ENCODE results near the gene MGLL.

The MGLL gene

DNA sequence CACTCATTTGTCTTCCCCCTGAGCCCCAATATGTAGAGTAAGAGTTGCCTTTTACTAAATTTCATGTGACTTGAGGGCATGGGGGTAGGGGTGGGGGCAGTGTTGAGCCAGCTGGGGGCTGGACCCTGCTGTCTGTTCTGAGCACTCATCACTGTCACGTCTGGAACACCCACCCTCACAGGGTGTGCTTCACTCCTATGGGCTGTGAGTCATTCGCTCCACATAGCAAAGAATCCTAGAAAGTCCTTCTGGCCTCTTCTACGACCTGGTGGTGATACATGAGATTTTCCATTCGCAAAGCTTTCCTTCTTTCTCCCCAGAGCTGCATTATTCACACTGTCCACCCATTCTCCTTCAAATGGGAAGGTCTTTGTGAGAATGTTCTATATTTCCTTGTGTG, 43.6 kb upstream of the MGLL start:
- TF ChIP-seq SPI1 (IDR thresholded peaks at IDR 0.05; ENCODE audit: borderline replicate concordance, low read depth): no peak
- no peak for TF ChIP-seq GABPA (IDR thresholded peaks at IDR 0.05; ENCODE audit: low read depth)
- TF ChIP-seq, protein P1, sequence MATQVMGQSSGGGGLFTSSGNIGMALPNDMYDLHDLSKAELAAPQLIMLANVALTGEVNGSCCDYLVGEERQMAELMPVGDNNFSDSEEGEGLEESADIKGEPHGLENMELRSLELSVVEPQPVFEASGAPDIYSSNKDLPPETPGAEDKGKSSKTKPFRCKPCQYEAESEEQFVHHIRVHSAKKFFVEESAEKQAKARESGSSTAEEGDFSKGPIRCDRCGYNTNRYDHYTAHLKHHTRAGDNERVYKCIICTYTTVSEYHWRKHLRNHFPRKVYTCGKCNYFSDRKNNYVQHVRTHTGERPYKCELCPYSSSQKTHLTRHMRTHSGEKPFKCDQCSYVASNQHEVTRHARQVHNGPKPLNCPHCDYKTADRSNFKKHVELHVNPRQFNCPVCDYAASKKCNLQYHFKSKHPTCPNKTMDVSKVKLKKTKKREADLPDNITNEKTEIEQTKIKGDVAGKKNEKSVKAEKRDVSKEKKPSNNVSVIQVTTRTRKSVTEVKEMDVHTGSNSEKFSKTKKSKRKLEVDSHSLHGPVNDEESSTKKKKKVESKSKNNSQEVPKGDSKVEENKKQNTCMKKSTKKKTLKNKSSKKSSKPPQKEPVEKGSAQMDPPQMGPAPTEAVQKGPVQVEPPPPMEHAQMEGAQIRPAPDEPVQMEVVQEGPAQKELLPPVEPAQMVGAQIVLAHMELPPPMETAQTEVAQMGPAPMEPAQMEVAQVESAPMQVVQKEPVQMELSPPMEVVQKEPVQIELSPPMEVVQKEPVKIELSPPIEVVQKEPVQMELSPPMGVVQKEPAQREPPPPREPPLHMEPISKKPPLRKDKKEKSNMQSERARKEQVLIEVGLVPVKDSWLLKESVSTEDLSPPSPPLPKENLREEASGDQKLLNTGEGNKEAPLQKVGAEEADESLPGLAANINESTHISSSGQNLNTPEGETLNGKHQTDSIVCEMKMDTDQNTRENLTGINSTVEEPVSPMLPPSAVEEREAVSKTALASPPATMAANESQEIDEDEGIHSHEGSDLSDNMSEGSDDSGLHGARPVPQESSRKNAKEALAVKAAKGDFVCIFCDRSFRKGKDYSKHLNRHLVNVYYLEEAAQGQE (IDR thresholded peaks at IDR 0.05; ENCODE audit: insufficient replicate concordance, low read depth): no peak
- no peak for TF ChIP-seq POLR2AphosphoS5 (IDR thresholded peaks at IDR 0.05; ENCODE audit: low read depth)
- TF ChIP-seq, protein P2, sequence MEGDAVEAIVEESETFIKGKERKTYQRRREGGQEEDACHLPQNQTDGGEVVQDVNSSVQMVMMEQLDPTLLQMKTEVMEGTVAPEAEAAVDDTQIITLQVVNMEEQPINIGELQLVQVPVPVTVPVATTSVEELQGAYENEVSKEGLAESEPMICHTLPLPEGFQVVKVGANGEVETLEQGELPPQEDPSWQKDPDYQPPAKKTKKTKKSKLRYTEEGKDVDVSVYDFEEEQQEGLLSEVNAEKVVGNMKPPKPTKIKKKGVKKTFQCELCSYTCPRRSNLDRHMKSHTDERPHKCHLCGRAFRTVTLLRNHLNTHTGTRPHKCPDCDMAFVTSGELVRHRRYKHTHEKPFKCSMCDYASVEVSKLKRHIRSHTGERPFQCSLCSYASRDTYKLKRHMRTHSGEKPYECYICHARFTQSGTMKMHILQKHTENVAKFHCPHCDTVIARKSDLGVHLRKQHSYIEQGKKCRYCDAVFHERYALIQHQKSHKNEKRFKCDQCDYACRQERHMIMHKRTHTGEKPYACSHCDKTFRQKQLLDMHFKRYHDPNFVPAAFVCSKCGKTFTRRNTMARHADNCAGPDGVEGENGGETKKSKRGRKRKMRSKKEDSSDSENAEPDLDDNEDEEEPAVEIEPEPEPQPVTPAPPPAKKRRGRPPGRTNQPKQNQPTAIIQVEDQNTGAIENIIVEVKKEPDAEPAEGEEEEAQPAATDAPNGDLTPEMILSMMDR (IDR thresholded peaks at IDR 0.05; ENCODE audit: insufficient read depth, low read length): no peak

DNA sequence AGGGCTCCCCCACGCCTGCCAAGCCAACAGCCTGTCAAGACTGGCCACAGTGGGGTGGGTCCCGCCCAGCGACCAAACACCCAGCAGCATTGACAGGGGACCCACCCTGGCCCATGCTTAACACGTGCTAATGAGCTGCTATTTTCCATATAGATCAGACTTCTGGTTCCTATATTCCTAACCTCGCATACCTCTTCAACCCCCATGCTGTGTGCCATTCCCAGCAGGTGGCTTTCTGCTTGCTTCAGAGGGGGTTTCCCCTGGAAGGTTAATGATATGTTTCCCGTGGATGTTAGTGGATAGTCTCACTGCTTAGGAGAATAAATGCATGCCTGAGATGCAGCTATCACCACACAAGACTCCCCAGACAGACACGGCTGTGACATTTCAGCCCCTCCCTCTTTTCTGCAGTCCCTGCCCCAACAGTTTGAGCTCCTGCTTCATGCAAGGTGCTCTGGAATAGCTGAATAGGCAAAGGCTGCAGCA, 37.9 kb upstream of the MGLL start:
- no peak overlapping the region for H3K4me3 ChIP-seq (replicated peaks; ENCODE audit: insufficient read depth, low read length)
- no peak for TF ChIP-seq GABPA (IDR thresholded peaks at IDR 0.05; ENCODE audit: low read depth)
- TF ChIP-seq, protein P1 (IDR thresholded peaks at IDR 0.05; ENCODE audit: insufficient replicate concordance, low read depth): no peak
- TF ChIP-seq POLR2AphosphoS5 (IDR thresholded peaks at IDR 0.05; ENCODE audit: low read depth): no peak
- TF ChIP-seq, protein P2 (IDR thresholded peaks at IDR 0.05; ENCODE audit: insufficient read depth, low read length): no peak
- no peak for TF ChIP-seq SPI1 (IDR thresholded peaks at IDR 0.05; ENCODE audit: borderline replicate concordance, low read depth)
- no peak overlapping the region for H3K27ac ChIP-seq (replicated peaks)
- H3K27me3 ChIP-seq (ENCODE audit: insufficient read depth, poor library complexity, severe bottlenecking): no peaks in the 10 kb centered on the region
- DNase-seq (ENCODE audit: low read depth in 1 of 2, low spot score in 1 of 2): no peak

More for the DNA sequence above, 43.6 kb upstream of the MGLL start:
- no peak for DNase-seq (ENCODE audit: low read depth in 1 of 2, low spot score in 1 of 2)
- Histone ChIP-seq H3K4me3 (replicated peaks; ENCODE audit: insufficient read depth, low read length) (no peak overlapping the region), H3K27me3 (ENCODE audit: insufficient read depth, poor library complexity, severe bottlenecking) (no peaks in the 10 kb centered on the region), H3K27ac (replicated peaks) (no peak overlapping the region)

DNA sequence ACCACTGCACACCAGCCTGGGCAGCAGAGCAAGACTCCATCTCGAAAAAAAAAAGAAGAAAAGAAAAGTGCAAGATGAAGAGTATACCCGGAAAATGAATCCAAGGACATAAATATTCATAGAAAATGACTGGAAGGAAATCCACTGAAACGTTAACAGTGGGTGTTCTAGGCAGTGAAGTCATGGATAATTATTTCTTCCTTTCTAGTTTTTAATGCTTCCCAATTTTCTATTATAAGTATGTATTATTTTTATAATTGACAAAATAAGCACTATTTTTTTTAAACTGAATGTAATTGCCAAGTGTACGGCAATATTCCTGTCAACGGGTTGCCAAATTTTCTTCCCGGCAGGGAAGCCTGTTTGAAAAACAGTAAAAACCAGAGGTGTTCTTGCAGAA, 37.4 kb upstream of the MGLL start:
- Histone ChIP-seq H3K27me3 (ENCODE audit: insufficient read depth, poor library complexity, severe bottlenecking) (no peaks in the 10 kb centered on the region), H3K27ac (replicated peaks) (no peak overlapping the region), H3K4me3 (replicated peaks; ENCODE audit: insufficient read depth, low read length) (no peak overlapping the region)
- no peak for DNase-seq (ENCODE audit: low read depth in 1 of 2, low spot score in 1 of 2)
- TF ChIP-seq, protein P2 (IDR thresholded peaks at IDR 0.05; ENCODE audit: insufficient read depth, low read length): no peak
- TF ChIP-seq GABPA (IDR thresholded peaks at IDR 0.05; ENCODE audit: low read depth) (no peak), POLR2AphosphoS5 (IDR thresholded peaks at IDR 0.05; ENCODE audit: low read depth) (no peak), SPI1 (IDR thresholded peaks at IDR 0.05; ENCODE audit: borderline replicate concordance, low read depth) (no peak)
- TF ChIP-seq, protein P1 (IDR thresholded peaks at IDR 0.05; ENCODE audit: insufficient replicate concordance, low read depth): no peak

All from HL-60 (cell line).